Measurements from ENCODE around the gene SYNC. TPM values are rescaled to one million over a fixed set of nuclear protein-coding genes. Genes with fewer than 3 reads are reported as not detected.
"Not testable (repeated sequence)": the region's sequence is repeated elsewhere in the genome, so short reads cannot be mapped to it uniquely, and the experiment has no call there.

Gene SYNC

GRCh38 chr1:32635508-32636277, 66.9 kb downstream of the SYNC start:
- Histone ChIP-seq H3K79me1 (ENCODE audit: low read depth, low read length) (no peaks in the 10 kb centered on the region), H3K14ac (ENCODE audit: low read length) (no peak overlapping the region), H2BK120ac (ENCODE audit: low read depth, low read length) (no peak overlapping the region), H3K27me3 (ENCODE audit: control insufficient read depth in 3 of 3, insufficient read depth in 3 of 3, low read depth in 1 of 3, low read length in 3 of 3) (no peaks in the 10 kb centered on the region), H3K4me2 (ENCODE audit: insufficient read depth, low read length, poor library complexity, severe bottlenecking) (no peak overlapping the region), H3K4me1 (ENCODE audit: control insufficient read depth in 2 of 2, insufficient read depth in 1 of 2, low read depth in 1 of 2, low read length in 2 of 2) (peaks cover 2 to 7% of the 10 kb centered on the region in 2 donors), H4K8ac (ENCODE audit: low read depth, low read length) (no peak overlapping the region), H2AK5ac (ENCODE audit: low read depth, low read length) (no peak overlapping the region), H3K27ac (replicated peaks; ENCODE audit: low read length) (no peak overlapping the region), H3K4me3 (ENCODE audit: low read length in 2 of 2) (no peak overlapping the region), H4K91ac (ENCODE audit: low read depth, low read length, poor library complexity) (no peak overlapping the region), H3K18ac (ENCODE audit: low read length) (no peak overlapping the region), H3K9me3 (replicated peaks in 1 of 2; ENCODE audit: control insufficient read depth in 2 of 2, insufficient read depth in 1 of 2, low read depth in 1 of 2, low read length in 2 of 2) (no peaks in the 10 kb centered on the region), H2BK5ac (ENCODE audit: low read length) (no peak overlapping the region), H3K36me3 (replicated peaks in 1 of 2; ENCODE audit: control insufficient read depth in 2 of 2, insufficient read depth in 2 of 2, low read length in 2 of 2) (peaks cover 0 to 64% of the 10 kb centered on the region in 2 donors), H2BK15ac (ENCODE audit: low read length) (no peak overlapping the region), H3K23ac (ENCODE audit: low read depth, low read length, poor library complexity) (no peak overlapping the region), H2BK12ac (ENCODE audit: low read length) (no peak overlapping the region), H2AFZ (ENCODE audit: low read length) (no peak overlapping the region), H3K4ac (ENCODE audit: low read length) (no peak overlapping the region), H3K9ac (ENCODE audit: low read depth, low read length, poor library complexity) (no peak overlapping the region)
- DNase-seq (ENCODE audit: low spot score) = no peak
- WGBS, 2 donors (ENCODE audit: extremely low coverage in 2 of 2, insufficient read length in 2 of 2, insufficient replicate concordance in 1 of 2) = no CpG with 5 or more reads among the region's 8 CpGs

- Histone ChIP-seq H3K9me3 (replicated peaks in 1 of 2; ENCODE audit: control insufficient read depth in 2 of 2, insufficient read depth in 1 of 2, low read depth in 1 of 2, low read length in 2 of 2) (no peaks in the 10 kb centered on the region), H2BK5ac (ENCODE audit: low read length) (no peak overlapping the region), H2BK120ac (ENCODE audit: low read depth, low read length) (no peak overlapping the region), H3K4ac (ENCODE audit: low read length) (no peak overlapping the region), H4K91ac (ENCODE audit: low read depth, low read length, poor library complexity) (no peak overlapping the region), H2BK15ac (ENCODE audit: low read length) (no peak overlapping the region), H3K36me3 (replicated peaks in 1 of 2; ENCODE audit: control insufficient read depth in 2 of 2, insufficient read depth in 2 of 2, low read length in 2 of 2) (peaks cover 0 to 67% of the 10 kb centered on the region in 2 donors), H3K4me3 (ENCODE audit: low read length in 2 of 2) (no peak overlapping the region), H3K4me2 (ENCODE audit: insufficient read depth, low read length, poor library complexity, severe bottlenecking) (no peak overlapping the region), H2BK12ac (ENCODE audit: low read length) (no peak overlapping the region), H3K9ac (ENCODE audit: low read depth, low read length, poor library complexity) (no peak overlapping the region), H3K27ac (replicated peaks; ENCODE audit: low read length) (no peak overlapping the region), H3K23ac (ENCODE audit: low read depth, low read length, poor library complexity) (no peak overlapping the region), H3K79me1 (ENCODE audit: low read depth, low read length) (no peaks in the 10 kb centered on the region), H4K8ac (ENCODE audit: low read depth, low read length) (no peak overlapping the region), H2AFZ (ENCODE audit: low read length) (no peak overlapping the region), H3K4me1 (ENCODE audit: control insufficient read depth in 2 of 2, insufficient read depth in 1 of 2, low read depth in 1 of 2, low read length in 2 of 2) (peaks cover 2 to 7% of the 10 kb centered on the region in 2 donors), H3K14ac (ENCODE audit: low read length) (no peak overlapping the region), H3K18ac (ENCODE audit: low read length) (no peak overlapping the region), H2AK5ac (ENCODE audit: low read depth, low read length) (no peak overlapping the region), H3K27me3 (ENCODE audit: control insufficient read depth in 3 of 3, insufficient read depth in 3 of 3, low read depth in 1 of 3, low read length in 3 of 3) (no peaks in the 10 kb centered on the region)
- no peak for DNase-seq (ENCODE audit: low spot score)
- no CpG with 5 or more reads among the region's 2 CpGs for WGBS, 2 donors (ENCODE audit: extremely low coverage in 2 of 2, insufficient read length in 2 of 2, insufficient replicate concordance in 1 of 2)
Measured at GRCh38 chr1:32632829-32633228, 69.7 kb downstream of the SYNC start.

- not testable (repeated sequence) for H3K9ac ChIP-seq (ENCODE audit: low read depth, low read length, poor library complexity); H3K23ac ChIP-seq (ENCODE audit: low read depth, low read length, poor library complexity); H3K79me1 ChIP-seq (ENCODE audit: low read depth, low read length); H2AK5ac ChIP-seq (ENCODE audit: low read depth, low read length); H2BK15ac ChIP-seq (ENCODE audit: low read length); H2BK120ac ChIP-seq (ENCODE audit: low read depth, low read length); H2AFZ ChIP-seq (ENCODE audit: low read length); H3K4ac ChIP-seq (ENCODE audit: low read length); H4K91ac ChIP-seq (ENCODE audit: low read depth, low read length, poor library complexity); H2BK5ac ChIP-seq (ENCODE audit: low read length); H3K27me3 ChIP-seq (ENCODE audit: control insufficient read depth in 3 of 3, insufficient read depth in 3 of 3, low read depth in 1 of 3, low read length in 3 of 3); H3K14ac ChIP-seq (ENCODE audit: low read length); H3K27ac ChIP-seq (replicated peaks; ENCODE audit: low read length); H3K4me1 ChIP-seq (ENCODE audit: control insufficient read depth in 2 of 2, insufficient read depth in 1 of 2, low read depth in 1 of 2, low read length in 2 of 2); H2BK12ac ChIP-seq (ENCODE audit: low read length); DNase-seq (ENCODE audit: low spot score); H4K8ac ChIP-seq (ENCODE audit: low read depth, low read length); H3K9me3 ChIP-seq (replicated peaks in 1 of 2; ENCODE audit: control insufficient read depth in 2 of 2, insufficient read depth in 1 of 2, low read depth in 1 of 2, low read length in 2 of 2); H3K4me2 ChIP-seq (ENCODE audit: insufficient read depth, low read length, poor library complexity, severe bottlenecking); H3K4me3 ChIP-seq (ENCODE audit: low read length in 2 of 2); H3K18ac ChIP-seq (ENCODE audit: low read length)
- WGBS, 2 donors (ENCODE audit: extremely low coverage in 2 of 2, insufficient read length in 2 of 2, insufficient replicate concordance in 1 of 2) = no CpG with 5 or more reads among the region's 4 CpGs
- peaks cover 0 to 78% of the 10 kb centered on the region in 2 donors for H3K36me3 ChIP-seq (replicated peaks in 1 of 2; ENCODE audit: control insufficient read depth in 2 of 2, insufficient read depth in 2 of 2, low read length in 2 of 2)
Measured at GRCh38 chr1:32630173-32630572, 72.4 kb downstream of the SYNC start.

Small RNAs within 50 kb of the gene (small RNA-seq; reads per million reads assigned to genes)
- gene RF00019 (ENCODE audit: insufficient read depth) = not detected
